DND-41 (cell line): Measurements from ENCODE around the gene KRTAP10-9.
"Not testable (repeated sequence)": the region's sequence is repeated elsewhere in the genome, so short reads cannot be mapped to it uniquely, and the experiment has no call there.

Experiments used
- ATAC-seq: fragments of 200-7000 bp; cut with Tn5 transposase; 3 replicates; pipeline ENCODE4 v1.9.1; 2021; ENCODE audit warnings: low read depth; ENCODE audit not compliant: insufficient read depth
- DNase-seq: peaks from one replicate; pipeline ENCODE4 v3.0.0-alpha.2; 2020
- H2AFZ ChIP-seq: 2 replicates; pipeline ENCODE4 v1.6.0; 2012; ENCODE audit warnings: low read depth, low read length
- H3K27ac ChIP-seq: 2 replicates; pipeline ENCODE4 v1.5.1; 2012; ENCODE audit warnings: low read length, inconsistent platforms
- H3K27me3 ChIP-seq: fragments of 200-600 bp; sonication (generic); 2 replicates; pipeline ENCODE4 v1.6.0; 2012; ENCODE audit warnings: low read length, mild to moderate bottlenecking, inconsistent platforms; ENCODE audit not compliant: insufficient read depth, poor library complexity
- H3K36me3 ChIP-seq: 2 replicates; pipeline ENCODE4 v1.5.1; 2012; ENCODE audit warnings: low read length, inconsistent platforms; ENCODE audit not compliant: insufficient read depth
- H3K4me1 ChIP-seq: 2 replicates; pipeline ENCODE4 v1.5.1; 2012; ENCODE audit warnings: mild to moderate bottlenecking, low read length; ENCODE audit not compliant: insufficient read depth
- H3K4me2 ChIP-seq: 2 replicates; pipeline ENCODE4 v1.6.0; 2012; ENCODE audit warnings: mild to moderate bottlenecking, moderate library complexity, low read length, inconsistent platforms; ENCODE audit not compliant: insufficient read depth
- H3K4me3 ChIP-seq, 2 experiments: fragments of 200-600 bp in 1 of 2; shearing (Covaris generic) in 1 of 2; 2 replicates each; pipeline ENCODE4 v1.5.1; 2012 to 2016; ENCODE audit warnings: inconsistent platforms in 2 of 2, low read length in 2 of 2, mild to moderate bottlenecking in 2 of 2, low read depth in 1 of 2, moderate library complexity in 1 of 2
- H3K79me2 ChIP-seq: 2 replicates; pipeline ENCODE4 v1.6.0; 2012; ENCODE audit warnings: low read length, inconsistent platforms; ENCODE audit not compliant: insufficient read depth
- H3K9ac ChIP-seq: 2 replicates; pipeline ENCODE4 v1.6.0; 2012; ENCODE audit warnings: low read depth, mild to moderate bottlenecking, inconsistent platforms, low read length, moderate library complexity
- H3K9me3 ChIP-seq: 2 replicates; pipeline ENCODE4 v1.5.1; 2012; ENCODE audit warnings: low read length, moderate library complexity, mild to moderate bottlenecking, inconsistent platforms; ENCODE audit not compliant: insufficient read depth, severe bottlenecking
- H4K20me1 ChIP-seq: 2 replicates; pipeline ENCODE4 v1.6.0; 2012; ENCODE audit warnings: low read length; ENCODE audit not compliant: insufficient read depth
- EZH2 ChIP-seq: IDR thresholded peaks from 3 replicates; pipeline ENCODE4 v1.6.1; 2012; ENCODE audit warnings: borderline replicate concordance, low read depth, mild to moderate bottlenecking, moderate library complexity, low read length, inconsistent platforms; ENCODE audit not compliant: severe bottlenecking
- TF ChIP-seq, protein P1 (sequence below): IDR thresholded peaks from 2 replicates; pipeline ENCODE4 v1.5.1; 2012; ENCODE audit warnings: borderline replicate concordance, low read length, moderate library complexity, mild to moderate bottlenecking; ENCODE audit not compliant: poor library complexity, severe bottlenecking; ENCODE audit errors: extremely low read depth

KRTAP10-9 gene

DNA sequence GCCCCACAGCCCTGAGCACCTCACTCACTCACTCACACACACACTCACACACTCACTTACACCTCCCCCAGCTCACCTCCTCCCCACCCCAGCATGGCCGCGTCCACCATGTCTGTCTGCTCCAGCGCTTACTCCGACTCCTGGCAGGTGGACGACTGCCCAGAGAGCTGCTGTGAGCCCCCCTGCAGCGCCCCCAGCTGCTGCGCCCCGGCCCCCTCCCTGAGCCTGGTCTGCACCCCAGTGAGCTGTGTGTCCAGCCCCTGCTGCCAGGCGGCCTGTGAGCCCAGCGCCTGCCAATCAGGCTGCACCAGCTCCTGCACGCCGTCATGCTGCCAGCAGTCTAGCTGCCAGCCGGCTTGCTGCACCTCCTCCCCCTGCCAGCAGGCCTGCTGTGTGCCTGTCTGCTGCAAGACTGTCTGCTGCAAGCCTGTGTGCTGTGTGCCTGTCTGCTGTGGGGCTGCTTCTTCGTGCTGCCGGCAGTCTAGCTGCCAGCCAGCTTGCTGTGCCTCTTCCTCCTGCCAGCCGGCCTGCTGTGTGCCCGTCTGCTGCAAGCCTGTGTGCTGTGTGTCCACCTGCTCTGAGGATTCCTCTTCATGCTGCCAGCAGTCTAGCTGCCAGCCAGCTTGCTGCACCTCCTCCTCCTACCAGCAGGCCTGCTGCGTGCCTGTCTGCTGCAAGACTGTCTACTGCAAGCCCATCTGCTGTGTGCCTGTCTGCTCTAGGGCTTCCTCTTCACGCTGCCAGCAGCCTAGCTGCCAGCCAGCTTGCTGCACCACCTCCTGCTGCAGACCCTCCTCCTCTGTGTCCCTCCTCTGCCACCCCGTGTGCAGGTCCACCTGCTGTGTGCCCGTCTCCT, 19.7 kb downstream of the KRTAP10-9 start, which contains the start of gene KRTAP10-11:
Gene KRTAP10-11, plus strand, starts transcription at position 49 of the 856 bp plus-strand sequence. Its CDS starts 45 bp downstream, at position 94.
- H3K36me3 ChIP-seq, H3K79me2 ChIP-seq, H3K4me2 ChIP-seq, H3K4me3 ChIP-seq, H4K20me1 ChIP-seq, H3K27ac ChIP-seq, H3K27me3 ChIP-seq, ATAC-seq, H3K9ac ChIP-seq, H3K4me1 ChIP-seq, DNase-seq, H2AFZ ChIP-seq: not testable (repeated sequence)
- peaks cover 17% of the 10 kb centered on the region for H3K9me3 ChIP-seq

DNA sequence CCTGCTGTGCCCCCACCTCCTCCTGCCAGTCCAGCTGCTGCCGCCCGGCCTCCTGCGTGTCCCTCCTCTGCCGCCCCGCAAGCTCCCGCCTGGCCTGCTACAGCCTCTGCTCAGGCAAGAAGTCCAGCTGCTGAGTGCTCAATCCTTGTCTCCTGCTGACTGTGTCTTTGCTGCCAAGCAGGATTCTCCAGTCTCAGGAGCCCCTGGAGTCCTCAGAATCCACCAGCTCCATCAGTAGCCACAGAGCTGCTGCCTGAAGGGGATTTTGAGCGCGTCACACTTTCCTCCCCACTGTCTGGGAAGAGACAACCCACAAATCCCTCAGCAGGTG, 20.3 kb downstream of the KRTAP10-9 start:
- H3K9me3 ChIP-seq = peaks cover 17% of the 10 kb centered on the region
- no peak overlapping the region for H3K4me2 ChIP-seq
- H3K4me1 ChIP-seq = no peaks in the 10 kb centered on the region
- no peak for TF ChIP-seq EZH2
- TF ChIP-seq, protein P1, sequence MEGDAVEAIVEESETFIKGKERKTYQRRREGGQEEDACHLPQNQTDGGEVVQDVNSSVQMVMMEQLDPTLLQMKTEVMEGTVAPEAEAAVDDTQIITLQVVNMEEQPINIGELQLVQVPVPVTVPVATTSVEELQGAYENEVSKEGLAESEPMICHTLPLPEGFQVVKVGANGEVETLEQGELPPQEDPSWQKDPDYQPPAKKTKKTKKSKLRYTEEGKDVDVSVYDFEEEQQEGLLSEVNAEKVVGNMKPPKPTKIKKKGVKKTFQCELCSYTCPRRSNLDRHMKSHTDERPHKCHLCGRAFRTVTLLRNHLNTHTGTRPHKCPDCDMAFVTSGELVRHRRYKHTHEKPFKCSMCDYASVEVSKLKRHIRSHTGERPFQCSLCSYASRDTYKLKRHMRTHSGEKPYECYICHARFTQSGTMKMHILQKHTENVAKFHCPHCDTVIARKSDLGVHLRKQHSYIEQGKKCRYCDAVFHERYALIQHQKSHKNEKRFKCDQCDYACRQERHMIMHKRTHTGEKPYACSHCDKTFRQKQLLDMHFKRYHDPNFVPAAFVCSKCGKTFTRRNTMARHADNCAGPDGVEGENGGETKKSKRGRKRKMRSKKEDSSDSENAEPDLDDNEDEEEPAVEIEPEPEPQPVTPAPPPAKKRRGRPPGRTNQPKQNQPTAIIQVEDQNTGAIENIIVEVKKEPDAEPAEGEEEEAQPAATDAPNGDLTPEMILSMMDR = no peak
- no peak overlapping the region for H3K4me3 ChIP-seq
- H3K27me3 ChIP-seq = no peaks in the 10 kb centered on the region
- no peak overlapping the region for H3K27ac ChIP-seq
- no peak overlapping the region for H3K9ac ChIP-seq
- H3K36me3 ChIP-seq = no peaks in the 10 kb centered on the region
- no peak for DNase-seq
- H3K79me2 ChIP-seq = no peaks in the 10 kb centered on the region
- H2AFZ ChIP-seq = no peak overlapping the region
- ATAC-seq = no peak
- H4K20me1 ChIP-seq = no peaks in the 10 kb centered on the region

DNA sequence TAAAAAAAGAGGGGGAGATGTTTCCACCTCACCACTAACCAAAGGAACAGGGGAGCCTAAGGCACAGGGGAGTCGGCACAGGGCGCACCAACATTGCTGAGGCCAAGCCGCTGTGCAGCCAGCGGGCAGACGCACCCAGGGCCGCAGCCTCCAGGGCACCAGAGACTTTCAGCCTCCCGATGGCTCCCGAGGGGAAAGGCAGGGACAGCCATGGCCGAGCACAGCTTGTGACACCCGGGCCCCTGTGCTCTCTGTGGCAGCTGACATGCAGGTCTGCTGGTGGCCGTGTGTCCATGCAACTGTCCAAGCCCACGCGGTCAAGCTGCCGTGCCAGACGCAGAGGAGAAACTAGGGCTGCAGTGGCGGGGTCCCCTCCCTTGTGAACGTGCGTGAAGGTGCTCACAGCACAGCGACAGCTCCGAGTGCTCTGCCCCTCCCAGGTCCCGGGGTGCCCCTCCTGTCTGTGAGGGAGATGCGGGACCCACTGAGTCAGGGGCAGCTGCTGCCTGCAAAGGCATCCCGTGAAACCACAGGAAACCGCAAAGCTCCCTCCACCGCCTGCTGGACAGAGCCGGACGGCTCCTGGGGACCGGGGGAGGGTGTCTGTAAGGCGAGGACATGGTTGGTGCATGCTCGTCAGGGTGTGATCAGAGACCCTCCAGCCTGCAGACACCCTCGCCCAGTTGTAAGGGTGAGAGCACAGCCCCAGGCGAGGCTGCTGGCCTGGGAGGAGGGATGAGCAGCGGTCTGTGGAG, 21.8 kb downstream of the KRTAP10-9 start:
- H3K79me2 ChIP-seq = no peaks in the 10 kb centered on the region
- no peak overlapping the region for H3K4me2 ChIP-seq
- DNase-seq (no peak), ATAC-seq (no peak)
- no peaks in the 10 kb centered on the region for H4K20me1 ChIP-seq
- no peaks in the 10 kb centered on the region for H3K36me3 ChIP-seq
- H3K27me3 ChIP-seq = no peaks in the 10 kb centered on the region
- no peaks in the 10 kb centered on the region for H3K4me1 ChIP-seq
- no peak for TF ChIP-seq EZH2
- TF ChIP-seq, protein P1 = no peak
- no peak overlapping the region for H3K9ac ChIP-seq
- H2AFZ ChIP-seq = no peak overlapping the region
- peaks cover 14% of the 10 kb centered on the region for H3K9me3 ChIP-seq
- H3K4me3 ChIP-seq = no peak overlapping the region
- H3K27ac ChIP-seq = no peak overlapping the region

DNA sequence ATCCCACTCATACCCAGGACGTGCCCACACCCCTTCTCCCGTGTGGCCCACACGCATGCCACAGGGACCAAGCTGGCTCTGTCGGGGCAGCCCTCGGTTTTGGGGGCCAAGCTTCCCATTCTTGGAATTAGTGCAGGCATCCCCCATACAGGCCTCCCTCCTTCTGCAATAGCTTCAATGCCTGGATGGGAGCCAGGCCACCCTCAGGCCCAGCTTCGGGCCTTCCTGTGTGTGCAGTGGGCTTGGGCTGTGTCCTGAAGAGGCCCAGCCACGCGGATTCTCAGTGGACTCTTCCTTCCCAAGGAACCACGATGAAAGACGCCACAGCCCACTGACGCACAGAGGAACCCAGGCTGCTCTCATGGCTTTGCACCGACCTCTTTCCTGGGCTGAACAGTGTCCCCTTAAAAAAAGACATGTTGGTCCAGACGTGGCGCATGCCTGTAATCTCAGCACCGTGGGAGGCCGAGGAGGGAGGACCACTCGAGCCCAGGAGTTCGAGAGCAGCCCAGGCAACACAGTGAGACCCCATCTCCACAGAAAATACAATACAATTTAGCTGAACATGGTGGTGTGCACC, 22.7 kb downstream of the KRTAP10-9 start:
- H4K20me1 ChIP-seq = no peaks in the 10 kb centered on the region
- no peaks in the 10 kb centered on the region for H3K36me3 ChIP-seq
- peaks cover 6% of the 10 kb centered on the region for H3K9me3 ChIP-seq
- no peak overlapping the region for H3K27ac ChIP-seq
- no peak overlapping the region for H2AFZ ChIP-seq
- no peak overlapping the region for H3K9ac ChIP-seq
- no peak overlapping the region for H3K4me2 ChIP-seq
- H3K27me3 ChIP-seq = no peaks in the 10 kb centered on the region
- H3K4me3 ChIP-seq = no peak overlapping the region
- no peaks in the 10 kb centered on the region for H3K4me1 ChIP-seq
- no peak for TF ChIP-seq EZH2
- TF ChIP-seq, protein P1 = no peak
- DNase-seq (no peak), ATAC-seq (no peak)
- H3K79me2 ChIP-seq = no peaks in the 10 kb centered on the region
